ENCODE data around the gene CCL8.

CCL8 gene

GRCh38 chr17:34319039-34319483 is at the start of gene CCL8:
TSS of gene CCL8 (plus strand) at chr17:34319435. CDS start at chr17:34319502, 67 bp downstream.
- no peak for DNase-seq

GRCh38 chr17:34269969-34270368 is 49.3 kb upstream of the CCL8 start, which contains the start of gene CCL7:
TSS of gene CCL7 (plus strand) at chr17:34270221. CDS start at chr17:34270291, 70 bp downstream.
- no peak for DNase-seq

GRCh38 chr17:34275881-34276280 is 43.4 kb upstream of the CCL8 start:
- no peak for DNase-seq

- DNase-seq: no peak
These were observed 42.4 kb upstream of the CCL8 start for GRCh38 chr17:34276826-34277225.

- no peak for DNase-seq
These were observed 35.7 kb upstream of the CCL8 start for GRCh38 chr17:34283571-34283970.

GRCh38 chr17:34285286-34285792 is 33.9 kb upstream of the CCL8 start, which contains the start of gene CCL11:
TSS of gene CCL11 (plus strand) at chr17:34285742. CDS start at chr17:34285809, 67 bp downstream.
- DNase-seq: no peak

GRCh38 chr17:34287875-34288274 is 31.4 kb upstream of the CCL8 start:
- no peak for DNase-seq

GRCh38 chr17:34290586-34290985 is 28.6 kb upstream of the CCL8 start:
- no peak for DNase-seq

GRCh38 chr17:34291721-34292348 is 27.4 kb upstream of the CCL8 start:
- no peak for DNase-seq

- DNase-seq: no peak
These were observed 20.2 kb upstream of the CCL8 start for GRCh38 chr17:34299027-34299426.

- DNase-seq: no peak
These were observed 19.2 kb upstream of the CCL8 start for GRCh38 chr17:34299956-34300577.

- DNase-seq: no peak
These were observed 18.4 kb upstream of the CCL8 start for GRCh38 chr17:34300652-34301370.

- DNase-seq: no peak
These were observed 17.2 kb upstream of the CCL8 start for GRCh38 chr17:34301986-34302385.

GRCh38 chr17:34302636-34303035 is 16.6 kb upstream of the CCL8 start:
- no peak for DNase-seq

GRCh38 chr17:34303606-34304005 is 15.6 kb upstream of the CCL8 start:
- DNase-seq: no peak

GRCh38 chr17:34305061-34305460 is 14.2 kb upstream of the CCL8 start:
- no peak for DNase-seq

- no peak for DNase-seq
These were observed 13.6 kb upstream of the CCL8 start for GRCh38 chr17:34305606-34306005.

GRCh38 chr17:34306466-34306865 is 12.8 kb upstream of the CCL8 start:
- DNase-seq: no peak

- no peak for DNase-seq
These were observed 12.1 kb upstream of the CCL8 start for GRCh38 chr17:34307110-34307509.

- no peak for DNase-seq
These were observed 10.9 kb upstream of the CCL8 start for GRCh38 chr17:34308371-34308770.

- no peak for DNase-seq
These were observed 7.9 kb upstream of the CCL8 start for GRCh38 chr17:34311291-34311690.

GRCh38 chr17:34312080-34312479 is 7.2 kb upstream of the CCL8 start:
- DNase-seq: no peak

- no peak for DNase-seq
These were observed 6.1 kb upstream of the CCL8 start for GRCh38 chr17:34313164-34313563.

GRCh38 chr17:34314279-34314678 is 5.0 kb upstream of the CCL8 start:
- no peak for DNase-seq
